HG02588 (cell line): ENCODE results near the gene CDC37.
"Not testable (repeated sequence)": the region's sequence is repeated elsewhere in the genome, so short reads cannot be mapped to it uniquely, and the experiment has no call there.

ENCODE experiments used
- ATAC-seq: cut with Tn5 transposase; IDR thresholded peaks from one replicate; pipeline ENCODE4 v1.9.1; 2021; ENCODE audit warnings: mild to moderate bottlenecking, moderate library complexity; ENCODE audit not compliant: unreplicated experiment

CDC37 gene

DNA sequence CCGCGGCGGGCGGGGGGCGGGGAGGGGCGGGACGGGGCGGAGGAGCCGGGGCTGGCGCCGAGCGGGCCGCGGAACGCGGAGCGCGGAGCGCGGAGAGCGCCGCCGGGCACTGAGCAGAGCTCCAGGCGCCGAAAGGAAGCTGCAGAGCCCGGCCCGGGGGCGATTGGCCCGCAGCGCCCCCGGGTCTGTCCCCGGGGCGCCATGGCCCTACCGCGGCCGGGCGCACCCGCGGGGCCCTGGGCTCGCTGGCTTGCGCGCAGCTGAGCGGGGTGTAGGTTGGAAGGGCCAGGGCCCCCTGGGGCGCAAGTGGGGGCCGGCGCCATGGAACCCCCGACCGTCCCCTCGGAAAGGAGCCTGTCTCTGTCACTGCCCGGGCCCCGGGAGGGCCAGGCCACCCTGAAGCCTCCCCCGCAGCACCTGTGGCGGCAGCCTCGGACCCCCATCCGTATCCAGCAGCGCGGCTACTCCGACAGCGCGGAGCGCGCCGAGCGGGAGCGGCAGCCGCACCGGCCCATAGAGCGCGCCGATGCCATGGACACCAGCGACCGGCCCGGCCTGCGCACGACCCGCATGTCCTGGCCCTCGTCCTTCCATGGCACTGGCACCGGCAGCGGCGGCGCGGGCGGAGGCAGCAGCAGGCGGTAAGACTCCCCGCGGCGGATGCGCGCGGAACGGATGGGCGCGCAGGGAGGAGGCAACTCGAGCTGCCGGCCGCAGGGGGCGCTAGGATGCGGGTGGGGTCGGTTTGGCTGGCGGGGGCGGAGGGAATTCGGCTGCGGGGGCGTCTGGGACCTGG lies 17.3 kb upstream of the CDC37 start, which contains the start of gene PDE4A:
Gene PDE4A (plus strand): TSS at position 95 of the 796 bp plus-strand sequence. CDS start 227 bp downstream, at position 322.
- ATAC-seq: no peak

- no peak for ATAC-seq
These were observed 16.5 kb upstream of the CDC37 start for GRCh38 chr19:10419646-10420443.

DNA sequence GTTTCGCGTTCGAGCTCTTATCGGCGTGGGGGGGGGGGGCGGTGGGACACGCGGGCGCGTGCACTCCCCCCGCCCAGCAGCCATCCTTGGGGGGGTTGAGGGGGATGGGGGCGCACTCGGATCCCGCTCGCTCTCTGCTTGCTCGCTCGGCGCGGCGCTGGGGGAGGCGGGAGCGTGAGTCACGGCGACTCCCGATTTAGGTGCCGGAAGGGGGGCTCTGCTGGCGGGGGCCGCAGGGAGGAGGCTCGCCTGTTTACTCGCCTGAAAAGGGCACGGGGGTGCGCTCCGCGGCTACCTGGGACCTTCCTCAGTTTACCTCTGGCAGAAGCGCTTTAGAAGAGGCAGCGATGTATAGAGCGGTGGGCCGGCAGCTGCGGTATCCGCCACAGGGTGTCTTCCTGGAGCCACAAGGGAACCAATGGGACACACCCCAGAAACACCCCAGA lies 15.9 kb upstream of the CDC37 start:
- ATAC-seq: no peak

GRCh38 chr19:10418485-10419199 lies 15.3 kb upstream of the CDC37 start:
- no peak for ATAC-seq

- ATAC-seq: no peak
These were observed 14.8 kb upstream of the CDC37 start for GRCh38 chr19:10418235-10418484.

GRCh38 chr19:10417541-10418234 lies 14.3 kb upstream of the CDC37 start:
- no peak for ATAC-seq

DNA sequence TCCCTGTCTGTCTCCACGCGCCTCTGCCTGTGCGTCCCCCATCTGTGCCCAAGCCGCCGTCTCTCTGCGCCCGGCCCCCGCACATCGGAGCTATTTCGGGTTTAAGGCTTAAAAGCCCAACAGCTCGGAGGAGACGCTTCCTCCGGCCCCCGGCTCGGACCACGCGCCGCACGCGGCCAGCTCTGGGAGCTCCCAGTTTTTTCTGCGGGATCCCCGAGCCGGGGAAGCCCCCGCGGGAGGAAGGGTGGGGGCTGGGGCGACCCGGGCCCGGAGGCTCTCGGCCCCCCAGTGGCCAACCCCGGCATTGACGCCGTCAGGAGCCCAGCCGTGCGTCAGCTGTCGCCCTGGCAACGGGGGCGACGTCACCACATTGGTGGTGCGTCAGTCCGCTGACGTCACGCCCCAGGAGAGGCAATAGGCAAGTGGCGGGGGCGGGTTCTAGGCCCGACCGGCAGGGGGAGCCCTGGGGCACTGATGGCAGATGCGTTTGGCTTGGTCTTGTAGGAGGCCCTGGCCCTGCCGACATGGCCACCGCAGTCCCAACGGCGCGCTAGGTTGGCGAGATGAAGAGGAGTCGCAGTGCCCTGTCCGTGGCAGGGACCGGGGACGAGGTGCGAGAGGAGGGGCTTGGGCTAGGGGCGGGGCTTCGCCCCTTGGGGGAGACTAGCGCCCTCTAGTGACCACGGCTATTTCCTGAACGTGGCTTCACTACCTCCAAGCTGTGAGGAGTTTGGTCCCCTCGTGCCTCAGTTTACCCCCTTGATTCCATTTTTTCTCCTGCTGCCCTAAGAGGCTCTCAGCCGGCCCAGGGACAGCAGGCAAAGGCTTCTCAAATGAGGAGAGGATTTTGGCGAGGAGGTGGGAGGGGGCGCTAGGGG lies 13.3 kb upstream of the CDC37 start:
- peak; percentile 59 for ATAC-seq

- ATAC-seq: no peak
These were observed 12.7 kb upstream of the CDC37 start for GRCh38 chr19:10416083-10416379.

GRCh38 chr19:10412257-10412977 lies 9.1 kb upstream of the CDC37 start:
- peak; percentile 41 for ATAC-seq

GRCh38 chr19:10411224-10411623 lies 7.9 kb upstream of the CDC37 start:
- not testable (repeated sequence) for ATAC-seq

- no peak for ATAC-seq
These were observed 5.4 kb upstream of the CDC37 start for GRCh38 chr19:10408511-10409283.

- ATAC-seq: no peak
These were observed 3.8 kb upstream of the CDC37 start for GRCh38 chr19:10407096-10407495.

GRCh38 chr19:10406191-10406590 lies 2.8 kb upstream of the CDC37 start:
- ATAC-seq: no peak

- no peak for ATAC-seq
These were observed 1.8 kb upstream of the CDC37 start for GRCh38 chr19:10404888-10405820.

DNA sequence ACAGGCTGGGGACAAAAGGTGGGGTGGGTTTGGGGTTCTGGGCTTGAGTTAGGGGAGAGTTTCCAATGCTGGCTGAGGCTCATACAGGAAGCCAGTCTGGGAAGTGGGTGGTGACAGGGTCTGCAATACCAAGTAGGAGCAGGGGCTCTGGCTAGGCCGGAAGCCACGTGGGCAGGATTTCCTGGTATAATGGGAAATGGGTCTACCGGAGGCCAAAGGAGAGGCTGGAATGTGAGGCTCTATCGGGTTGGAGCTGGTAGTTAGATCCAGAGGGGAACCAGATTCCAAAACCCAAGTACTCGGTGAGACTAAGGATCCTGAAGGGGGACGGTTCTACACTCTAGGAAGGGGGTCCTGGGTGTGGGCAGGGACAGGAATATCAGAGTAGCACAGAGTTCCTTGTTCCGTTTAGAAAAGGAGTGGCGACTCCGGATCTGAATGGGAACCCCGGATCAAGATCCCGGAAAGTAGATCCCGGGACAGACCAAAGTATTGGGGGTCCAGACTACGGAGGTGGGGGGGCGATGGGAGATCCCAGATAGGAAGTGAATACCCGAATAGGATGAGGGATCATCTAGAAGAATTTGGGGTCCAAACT lies 802 bp downstream of the CDC37 start:
- no peak for ATAC-seq

GRCh38 chr19:10399878-10400277 lies 3.5 kb downstream of the CDC37 start:
- no peak for ATAC-seq

- ATAC-seq: not testable (repeated sequence)
These were observed 4.0 kb downstream of the CDC37 start for GRCh38 chr19:10399340-10399739.
